Caco-2 (cell line): Measurements from ENCODE around the gene MARF1. TPM values are rescaled to one million over a fixed set of nuclear protein-coding genes. Genes with fewer than 3 reads are reported as not detected.

ENCODE experiments used
- BruUV-seq: library from RNA; stranded (reverse); fragments of 400-500 nt; replicated peaks from 2 replicates; lab custom pipeline; 2021; lab: Mats Ljungman, UMichigan
- CTCF ChIA-PET: fragments of 300-600 bp; sonication (Branson Sonifier 250); formaldehyde crosslinking; loops from one replicate; lab custom pipeline; 2022; ENCODE audit warnings: antibody characterized with exemption; lab: Charles Lee
- POLR2A ChIA-PET: fragments of 300-600 bp; sonication (Branson Sonifier 250); formaldehyde crosslinking; loops from one replicate; lab custom pipeline; 2022; ENCODE audit warnings: antibody characterized with exemption; lab: Charles Lee
- DNase-seq, 2 experiments: peaks; one replicate each; pipeline versions ENCODE4 v3.0.0 to v3.0.0-alpha.2; 2020 to 2022
- H3K27me3 ChIP-seq: replicated peaks from 2 replicates; pipeline ENCODE4 v1.6.0; 2011; ENCODE audit warnings: low read length; ENCODE audit not compliant: control insufficient read depth, insufficient read depth
- H3K36me3 ChIP-seq: 2 replicates; pipeline ENCODE4 v1.5.1; 2011; ENCODE audit warnings: low read length; ENCODE audit not compliant: control insufficient read depth, insufficient read depth
- H3K4me1 ChIP-seq: fragments of 250-450 bp; sonication (Bioruptor Pico); 2 replicates; pipeline ENCODE4 v1.5.1; 2020; ENCODE audit warnings: mild to moderate bottlenecking
- H3K4me3 ChIP-seq: 2 replicates; pipeline ENCODE4 v1.5.1; 2011; ENCODE audit warnings: low read depth, mild to moderate bottlenecking, control low read depth, low read length
- H3K9me3 ChIP-seq: fragments of 250-450 bp; sonication (Bioruptor Pico); 2 replicates; pipeline ENCODE4 v1.5.1; 2020; ENCODE audit warnings: mild to moderate bottlenecking, moderate library complexity
- H3K27ac Mint-ChIP-seq: one replicate; pipeline ENCODE4 v1.8.0; 2022; ENCODE audit warnings: mixed read lengths; ENCODE audit not compliant: unreplicated experiment
- H3K27me3 Mint-ChIP-seq: one replicate; pipeline ENCODE4 v1.8.0; 2022; ENCODE audit warnings: mixed read lengths; ENCODE audit not compliant: insufficient read depth, unreplicated experiment
- H3K36me3 Mint-ChIP-seq: one replicate; pipeline ENCODE4 v1.8.0; 2022; ENCODE audit warnings: mild to moderate bottlenecking, mixed read lengths; ENCODE audit not compliant: insufficient read depth, unreplicated experiment
- H3K4me1 Mint-ChIP-seq: one replicate; pipeline ENCODE4 v1.8.0; 2022; ENCODE audit warnings: low read depth, mixed read lengths; ENCODE audit not compliant: unreplicated experiment
- H3K4me3 Mint-ChIP-seq: one replicate; pipeline ENCODE4 v1.8.0; 2022; ENCODE audit warnings: mild to moderate bottlenecking, moderate library complexity, mixed read lengths; ENCODE audit not compliant: unreplicated experiment
- H3K9me3 Mint-ChIP-seq: one replicate; pipeline ENCODE4 v1.8.0; 2022; ENCODE audit warnings: mixed read lengths; ENCODE audit not compliant: unreplicated experiment
- intact Hi-C: fragments of 100-400 bp; cut with micrococcal nuclease; formaldehyde crosslinking; loops from one replicate; pipeline ENCODE4 v1.10.0; 2022; ENCODE audit not compliant: unreplicated experiment
- total RNA-seq: library from RNA; stranded (reverse); gene quantifications from 2 replicates; pipeline ENCODE4 v1.2.3, GENCODE V29; 2022
- TF ChIP-seq, protein P1 (sequence below), 2 experiments: fragments of 200-600 bp in 1 of 2; IDR thresholded peaks; 1 replicate in 1 of 2; 2 replicates in 1 of 2; pipeline versions ENCODE4 v1.5.1 to v1.8.0; 2011 to 2022; ENCODE audit warnings: antibody characterized with exemption in 1 of 2, control low read depth in 1 of 2, inconsistent platforms in 1 of 2, low read depth in 1 of 2, low read length in 1 of 2, mild to moderate bottlenecking in 1 of 2, moderate library complexity in 1 of 2; ENCODE audit not compliant: insufficient read depth in 1 of 2, severe bottlenecking in 1 of 2, unreplicated experiment in 1 of 2

Gene MARF1
- total RNA-seq, 1 experiment from 2014 or later = 22.3 TPM

DNA sequence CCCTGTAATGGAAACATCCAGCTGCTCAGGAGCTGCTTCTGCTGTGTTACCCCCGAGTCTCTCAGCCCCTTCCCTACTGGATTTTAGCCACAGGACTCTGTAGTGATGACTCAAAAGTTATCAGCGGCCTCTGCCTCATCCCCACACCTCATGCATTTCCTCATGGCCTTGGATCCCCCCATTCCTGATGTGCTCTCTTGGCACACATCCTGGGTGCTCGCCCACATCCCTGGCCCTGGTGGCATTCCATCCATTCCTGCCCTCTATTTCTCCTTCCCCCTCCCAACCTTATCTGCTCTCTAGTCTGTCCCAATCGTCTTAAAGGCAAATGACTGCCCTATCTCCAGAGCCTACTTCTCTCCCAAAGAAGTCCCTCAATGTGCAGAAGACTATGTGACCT is 24.6 kb downstream of the MARF1 start:
- H3K4me1 ChIP-seq = peaks cover 20% of the 10 kb centered on the region
- intact Hi-C loops = no loop called here
- no peak for DNase-seq
- Mint-ChIP-seq H3K27me3 (no peaks in the 10 kb centered on the region), H3K36me3 (peaks cover 14% of the 10 kb centered on the region), H3K27ac (no peak overlapping the region), H3K4me3 (no peak overlapping the region), H3K9me3 (no peaks in the 10 kb centered on the region), H3K4me1 (peaks cover 23% of the 10 kb centered on the region)
- POLR2A ChIA-PET = no interaction called here
- CTCF ChIA-PET = no interaction called here
- TF ChIP-seq, protein P1, sequence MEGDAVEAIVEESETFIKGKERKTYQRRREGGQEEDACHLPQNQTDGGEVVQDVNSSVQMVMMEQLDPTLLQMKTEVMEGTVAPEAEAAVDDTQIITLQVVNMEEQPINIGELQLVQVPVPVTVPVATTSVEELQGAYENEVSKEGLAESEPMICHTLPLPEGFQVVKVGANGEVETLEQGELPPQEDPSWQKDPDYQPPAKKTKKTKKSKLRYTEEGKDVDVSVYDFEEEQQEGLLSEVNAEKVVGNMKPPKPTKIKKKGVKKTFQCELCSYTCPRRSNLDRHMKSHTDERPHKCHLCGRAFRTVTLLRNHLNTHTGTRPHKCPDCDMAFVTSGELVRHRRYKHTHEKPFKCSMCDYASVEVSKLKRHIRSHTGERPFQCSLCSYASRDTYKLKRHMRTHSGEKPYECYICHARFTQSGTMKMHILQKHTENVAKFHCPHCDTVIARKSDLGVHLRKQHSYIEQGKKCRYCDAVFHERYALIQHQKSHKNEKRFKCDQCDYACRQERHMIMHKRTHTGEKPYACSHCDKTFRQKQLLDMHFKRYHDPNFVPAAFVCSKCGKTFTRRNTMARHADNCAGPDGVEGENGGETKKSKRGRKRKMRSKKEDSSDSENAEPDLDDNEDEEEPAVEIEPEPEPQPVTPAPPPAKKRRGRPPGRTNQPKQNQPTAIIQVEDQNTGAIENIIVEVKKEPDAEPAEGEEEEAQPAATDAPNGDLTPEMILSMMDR (IDR thresholded peaks at IDR 0.05; ENCODE audit: insufficient read depth in 1 of 2, low read depth in 1 of 2, low read length in 1 of 2, severe bottlenecking in 1 of 2, unreplicated experiment in 1 of 2) = no peak
- BruUV-seq = no TSS peak
- H3K9me3 ChIP-seq = peaks cover 4% of the 10 kb centered on the region; the same call in 1 of the 2 replicates
- no peaks in the 10 kb centered on the region for H3K27me3 ChIP-seq
- peaks cover 2% of the 10 kb centered on the region for H3K36me3 ChIP-seq
- no peak overlapping the region for H3K4me3 ChIP-seq

GRCh38 chr16:15617901-15618300 is 25.1 kb downstream of the MARF1 start:
- H3K27me3 Mint-ChIP-seq = no peaks in the 10 kb centered on the region
- CTCF ChIA-PET = no interaction called here
- Histone ChIP-seq H3K4me1 (peaks cover 24% of the 10 kb centered on the region), H3K9me3 (peaks cover 4% of the 10 kb centered on the region; the same call in 1 of the 2 replicates), H3K36me3 (peaks cover 2% of the 10 kb centered on the region), H3K27me3 (no peaks in the 10 kb centered on the region), H3K4me3 (no peak overlapping the region)
- peaks cover 17% of the 10 kb centered on the region for H3K36me3 Mint-ChIP-seq
- TF ChIP-seq, protein P1 (IDR thresholded peaks at IDR 0.05; ENCODE audit: insufficient read depth in 1 of 2, low read depth in 1 of 2, low read length in 1 of 2, severe bottlenecking in 1 of 2, unreplicated experiment in 1 of 2) = no peak
- H3K9me3 Mint-ChIP-seq = no peaks in the 10 kb centered on the region
- BruUV-seq = no TSS peak
- peaks cover 23% of the 10 kb centered on the region for H3K4me1 Mint-ChIP-seq
- POLR2A ChIA-PET = no interaction called here
- no peak overlapping the region for H3K4me3 Mint-ChIP-seq
- no peak overlapping the region for H3K27ac Mint-ChIP-seq
- intact Hi-C loops = no loop called here
- DNase-seq = no peak

- H3K9me3 Mint-ChIP-seq = no peaks in the 10 kb centered on the region
- Histone ChIP-seq H3K4me1 (peaks cover 27% of the 10 kb centered on the region), H3K4me3 (no peak overlapping the region), H3K36me3 (peaks cover 3% of the 10 kb centered on the region), H3K27me3 (no peaks in the 10 kb centered on the region), H3K9me3 (peaks cover 4% of the 10 kb centered on the region; the same call in 1 of the 2 replicates)
- TF ChIP-seq, protein P1 (IDR thresholded peaks at IDR 0.05; ENCODE audit: insufficient read depth in 1 of 2, low read depth in 1 of 2, low read length in 1 of 2, severe bottlenecking in 1 of 2, unreplicated experiment in 1 of 2) = no peak
- peaks cover 15% of the 10 kb centered on the region for H3K36me3 Mint-ChIP-seq
- no peak for DNase-seq
- POLR2A ChIA-PET = no interaction called here
- BruUV-seq = no TSS peak
- intact Hi-C loops = no loop called here
- H3K27ac Mint-ChIP-seq = no peak overlapping the region
- H3K27me3 Mint-ChIP-seq = no peaks in the 10 kb centered on the region
- peaks cover 23% of the 10 kb centered on the region for H3K4me1 Mint-ChIP-seq
- H3K4me3 Mint-ChIP-seq = no peak overlapping the region
- CTCF ChIA-PET = no interaction called here
These were observed 26.3 kb downstream of the MARF1 start for GRCh38 chr16:15616475-15617165.
